Muscle layer of colon (tissue), 2 donors: ENCODE measurements around the gene MCF2L.

Source experiments
- H3K27ac ChIP-seq: one replicate; pipeline ENCODE4 v1.7.0; 2013; ENCODE audit warnings: low read depth, mild to moderate bottlenecking, low read length, moderate library complexity
- H3K27me3 ChIP-seq, 2 donors: one replicate each; pipeline ENCODE4 v1.7.0; 2013; ENCODE audit warnings: low read length in 2 of 2, mild to moderate bottlenecking in 2 of 2; ENCODE audit not compliant: insufficient read depth in 2 of 2, control insufficient read depth in 1 of 2
- H3K36me3 ChIP-seq: one replicate; pipeline ENCODE4 v1.7.0; 2013; ENCODE audit warnings: mild to moderate bottlenecking, low read length; ENCODE audit not compliant: insufficient read depth
- H3K4me1 ChIP-seq: one replicate; pipeline ENCODE4 v1.7.0; 2013; ENCODE audit warnings: mild to moderate bottlenecking, low read length; ENCODE audit not compliant: insufficient read depth
- H3K4me3 ChIP-seq, 2 donors: one replicate each; pipeline ENCODE4 v1.7.0; 2013; ENCODE audit warnings: low read length in 2 of 2, low read depth in 1 of 2, mild to moderate bottlenecking in 1 of 2, moderate library complexity in 1 of 2
- H3K9ac ChIP-seq: one replicate; pipeline ENCODE4 v1.7.0; 2013; ENCODE audit warnings: low read length
- H3K9me3 ChIP-seq: one replicate; pipeline ENCODE4 v1.7.0; 2013; ENCODE audit warnings: mild to moderate bottlenecking, low read length
- donor health status: abdominal sarcoma.
- donor health status: Adenocarcinoma of cecum.

Gene MCF2L

GRCh38 chr13:113146750-113147149 lies 177.7 kb downstream of the MCF2L start:
- Histone ChIP-seq H3K27ac (no peak overlapping the region), H3K9ac (no peak overlapping the region), H3K4me1 (no peaks in the 10 kb centered on the region), H3K9me3 (no peaks in the 10 kb centered on the region), H3K27me3 (no peaks in the 10 kb centered on the region), H3K4me3 (no peak overlapping the region), H3K36me3 (no peaks in the 10 kb centered on the region)

DNA sequence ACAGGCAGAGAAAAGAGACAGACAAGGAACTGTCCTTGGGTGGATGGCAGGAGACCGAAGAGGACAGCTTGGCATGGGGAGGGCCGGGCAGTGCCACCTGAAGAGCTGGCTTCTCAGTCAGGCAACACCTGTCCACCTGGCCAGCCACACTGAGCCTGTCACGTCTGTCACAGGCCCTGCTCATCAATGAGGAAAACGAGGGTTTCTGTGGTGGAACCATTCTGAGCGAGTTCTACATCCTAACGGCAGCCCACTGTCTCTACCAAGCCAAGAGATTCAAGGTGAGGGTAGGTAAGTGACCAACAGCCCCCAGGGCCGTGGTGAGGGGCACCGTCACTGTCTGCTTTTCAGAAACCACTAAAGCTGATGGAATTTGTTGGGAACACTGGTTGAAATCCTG lies 178.2 kb downstream of the MCF2L start:
- no peaks in the 10 kb centered on the region for H3K9me3 ChIP-seq
- no peaks in the 10 kb centered on the region for H3K4me1 ChIP-seq
- no peaks in the 10 kb centered on the region for H3K27me3 ChIP-seq
- no peak overlapping the region for H3K9ac ChIP-seq
- H3K36me3 ChIP-seq: no peaks in the 10 kb centered on the region
- H3K27ac ChIP-seq: no peak overlapping the region
- no peak overlapping the region for H3K4me3 ChIP-seq

GRCh38 chr13:113148407-113148806 lies 179.4 kb downstream of the MCF2L start:
- Histone ChIP-seq H3K27me3 (no peaks in the 10 kb centered on the region), H3K9me3 (no peaks in the 10 kb centered on the region), H3K9ac (no peak overlapping the region), H3K4me3 (no peak overlapping the region), H3K36me3 (no peaks in the 10 kb centered on the region), H3K4me1 (no peaks in the 10 kb centered on the region), H3K27ac (no peak overlapping the region)

- H3K9ac ChIP-seq: no peak overlapping the region
- H3K27me3 ChIP-seq: no peaks in the 10 kb centered on the region
- no peaks in the 10 kb centered on the region for H3K36me3 ChIP-seq
- H3K9me3 ChIP-seq: no peaks in the 10 kb centered on the region
- no peaks in the 10 kb centered on the region for H3K4me1 ChIP-seq
- no peak overlapping the region for H3K27ac ChIP-seq
- no peak overlapping the region for H3K4me3 ChIP-seq
These were observed 180.0 kb downstream of the MCF2L start for GRCh38 chr13:113148940-113149503.
